A673 (cell line): ENCODE data around the gene IL17B. TPM values are rescaled to one million over a fixed set of nuclear protein-coding genes. Genes with fewer than 3 reads are reported as not detected.
"Not testable (repeated sequence)": the region's sequence is repeated elsewhere in the genome, so short reads cannot be mapped to it uniquely, and the experiment has no call there.

Experiments
- BruUV-seq: library from RNA; stranded (reverse); fragments of 400-500 nt; replicated peaks from 2 replicates; lab custom pipeline; 2021; lab: Mats Ljungman, UMichigan
- CTCF ChIA-PET: fragments of 300-600 bp; sonication (Branson Sonifier 250); formaldehyde crosslinking; loops from one replicate; lab custom pipeline; 2022; ENCODE audit warnings: antibody characterized with exemption; lab: Charles Lee
- POLR2A ChIA-PET: fragments of 300-600 bp; sonication (Branson Sonifier 250); formaldehyde crosslinking; loops from one replicate; lab custom pipeline; 2022; ENCODE audit warnings: antibody characterized with exemption; ENCODE audit not compliant: low non-redundant PET; lab: Charles Lee
- DNase-seq: peaks from one replicate; pipeline ENCODE4 v3.0.0-alpha.2; 2015; ENCODE audit warnings: low spot score
- H3K27ac ChIP-seq: fragments of 200-600 bp; sonication (generic); 2 replicates; pipeline ENCODE4 v1.5.1; 2016; ENCODE audit warnings: mixed run types, low read depth, mild to moderate bottlenecking, mixed read lengths, antibody characterized with exemption, low read length; ENCODE audit not compliant: poor library complexity, severe bottlenecking
- H3K27me3 ChIP-seq: fragments of 200-600 bp; sonication (generic); replicated peaks from 2 replicates; pipeline ENCODE4 v1.6.1; 2017; ENCODE audit warnings: mixed run types, low read depth, mild to moderate bottlenecking, mixed read lengths, antibody characterized with exemption, low read length; ENCODE audit not compliant: insufficient read depth, poor library complexity
- H3K36me3 ChIP-seq: fragments of 200-600 bp; sonication (generic); 2 replicates; pipeline ENCODE4 v1.6.1; 2016; ENCODE audit warnings: mixed run types, mild to moderate bottlenecking, mixed read lengths, antibody characterized with exemption, low read length; ENCODE audit not compliant: insufficient read depth, poor library complexity, severe bottlenecking
- H3K4me1 ChIP-seq: fragments of 200-600 bp; sonication (generic); 2 replicates; pipeline ENCODE4 v1.6.1; 2017; ENCODE audit warnings: mixed run types, mild to moderate bottlenecking, mixed read lengths, antibody characterized with exemption, low read length; ENCODE audit not compliant: insufficient read depth, poor library complexity, severe bottlenecking
- H3K4me3 ChIP-seq: fragments of 200-600 bp; sonication (generic); 2 replicates; pipeline ENCODE4 v1.5.1; 2016; ENCODE audit warnings: low read depth, mixed run types, mild to moderate bottlenecking, mixed read lengths, low read length; ENCODE audit not compliant: poor library complexity, severe bottlenecking
- H3K9me3 ChIP-seq: fragments of 200-600 bp; sonication (generic); 2 replicates; pipeline ENCODE4 v1.6.1; 2016; ENCODE audit warnings: mixed run types, low read depth, mild to moderate bottlenecking, mixed read lengths, antibody characterized with exemption, low read length; ENCODE audit not compliant: poor library complexity, severe bottlenecking
- EZH2 ChIP-seq: fragments of 200-600 bp; sonication (generic); IDR thresholded peaks from 2 replicates; pipeline ENCODE4 v1.6.1; 2017; ENCODE audit warnings: borderline replicate concordance, low read depth, mild to moderate bottlenecking, mixed read lengths, antibody characterized with exemption, low read length; ENCODE audit not compliant: poor library complexity, severe bottlenecking
- intact Hi-C: fragments of 100-400 bp; cut with micrococcal nuclease; formaldehyde crosslinking; loops from one replicate; pipeline ENCODE4 v1.10.0; 2022; ENCODE audit not compliant: unreplicated experiment
- total RNA-seq: library from RNA; stranded (reverse); gene quantifications from 2 replicates; pipeline ENCODE4 v1.2.3, GENCODE V29; 2021
- TF ChIP-seq, protein P1 (sequence below): fragments of 300-800, 200-600 bp; sonication (generic); conservative IDR thresholded peaks from 2 replicates; pipeline ENCODE4 v1.5.1; 2017; ENCODE audit warnings: low read depth, mild to moderate bottlenecking, antibody characterized with exemption, low read length, moderate library complexity, mixed read lengths

IL17B gene
- total RNA-seq, 1 experiment from 2014 or later = not detected

DNA sequence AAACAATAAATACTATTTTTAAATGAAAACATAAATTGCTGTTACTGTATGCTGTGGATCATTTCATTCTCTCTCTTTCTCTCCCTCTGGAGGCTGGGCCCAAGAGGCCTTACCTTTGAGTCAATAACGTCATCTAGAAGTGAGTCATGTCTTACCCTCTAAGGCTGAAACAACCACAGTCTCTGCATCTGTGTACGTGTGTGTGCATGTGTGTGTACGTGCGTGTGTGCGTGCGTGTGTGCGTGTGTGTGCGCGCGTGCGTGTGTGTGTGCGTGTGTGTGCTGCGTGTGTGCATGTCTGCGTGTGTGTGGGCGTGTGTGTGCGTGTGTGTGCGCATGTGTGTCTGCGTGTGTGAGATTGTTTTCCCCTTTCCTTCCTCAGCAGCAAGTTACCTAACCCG lies 13.6 kb upstream of the IL17B start:
- no peak for DNase-seq
- Histone ChIP-seq H3K27me3 (peaks cover 12% of the 10 kb centered on the region), H3K36me3 (no peaks in the 10 kb centered on the region), H3K9me3 (no peaks in the 10 kb centered on the region), H3K27ac (no peak overlapping the region), H3K4me1 (no peaks in the 10 kb centered on the region), H3K4me3 (no peak overlapping the region)
- ChIA-PET POLR2A (no interaction called here), CTCF (no interaction called here)
- TF ChIP-seq, protein P1, sequence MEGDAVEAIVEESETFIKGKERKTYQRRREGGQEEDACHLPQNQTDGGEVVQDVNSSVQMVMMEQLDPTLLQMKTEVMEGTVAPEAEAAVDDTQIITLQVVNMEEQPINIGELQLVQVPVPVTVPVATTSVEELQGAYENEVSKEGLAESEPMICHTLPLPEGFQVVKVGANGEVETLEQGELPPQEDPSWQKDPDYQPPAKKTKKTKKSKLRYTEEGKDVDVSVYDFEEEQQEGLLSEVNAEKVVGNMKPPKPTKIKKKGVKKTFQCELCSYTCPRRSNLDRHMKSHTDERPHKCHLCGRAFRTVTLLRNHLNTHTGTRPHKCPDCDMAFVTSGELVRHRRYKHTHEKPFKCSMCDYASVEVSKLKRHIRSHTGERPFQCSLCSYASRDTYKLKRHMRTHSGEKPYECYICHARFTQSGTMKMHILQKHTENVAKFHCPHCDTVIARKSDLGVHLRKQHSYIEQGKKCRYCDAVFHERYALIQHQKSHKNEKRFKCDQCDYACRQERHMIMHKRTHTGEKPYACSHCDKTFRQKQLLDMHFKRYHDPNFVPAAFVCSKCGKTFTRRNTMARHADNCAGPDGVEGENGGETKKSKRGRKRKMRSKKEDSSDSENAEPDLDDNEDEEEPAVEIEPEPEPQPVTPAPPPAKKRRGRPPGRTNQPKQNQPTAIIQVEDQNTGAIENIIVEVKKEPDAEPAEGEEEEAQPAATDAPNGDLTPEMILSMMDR = no peak
- TF ChIP-seq EZH2 = no peak
- no TSS peak for BruUV-seq
- intact Hi-C loops = no loop called here

DNA sequence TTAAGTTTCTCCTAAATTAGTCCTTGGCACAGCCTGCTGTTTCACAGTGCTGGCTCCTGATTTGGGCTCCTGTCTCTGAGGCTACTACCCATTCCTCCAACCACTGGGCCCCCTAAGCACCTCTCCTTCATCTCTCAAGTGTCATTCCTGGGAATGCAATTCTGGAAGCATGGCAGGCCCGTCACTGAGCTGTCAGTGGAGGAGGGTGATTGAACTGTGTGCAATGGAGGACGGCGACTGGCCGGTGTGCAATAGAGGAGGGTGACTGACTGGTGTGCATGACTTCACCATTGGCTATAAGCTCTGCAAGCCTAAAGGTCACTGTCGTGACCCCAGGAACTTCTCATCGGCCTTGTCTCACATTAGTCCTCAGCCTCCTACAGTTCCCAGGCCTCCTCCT lies 12.4 kb upstream of the IL17B start:
- DNase-seq = no peak
- Histone ChIP-seq H3K4me3 (no peak overlapping the region), H3K36me3 (no peaks in the 10 kb centered on the region), H3K4me1 (no peaks in the 10 kb centered on the region), H3K27ac (no peak overlapping the region), H3K27me3 (peaks cover 6% of the 10 kb centered on the region), H3K9me3 (no peaks in the 10 kb centered on the region)
- CTCF ChIA-PET = no interaction called here
- no TSS peak for BruUV-seq
- POLR2A ChIA-PET = no interaction called here
- intact Hi-C loops = no loop called here
- TF ChIP-seq, protein P1 = no peak

DNA sequence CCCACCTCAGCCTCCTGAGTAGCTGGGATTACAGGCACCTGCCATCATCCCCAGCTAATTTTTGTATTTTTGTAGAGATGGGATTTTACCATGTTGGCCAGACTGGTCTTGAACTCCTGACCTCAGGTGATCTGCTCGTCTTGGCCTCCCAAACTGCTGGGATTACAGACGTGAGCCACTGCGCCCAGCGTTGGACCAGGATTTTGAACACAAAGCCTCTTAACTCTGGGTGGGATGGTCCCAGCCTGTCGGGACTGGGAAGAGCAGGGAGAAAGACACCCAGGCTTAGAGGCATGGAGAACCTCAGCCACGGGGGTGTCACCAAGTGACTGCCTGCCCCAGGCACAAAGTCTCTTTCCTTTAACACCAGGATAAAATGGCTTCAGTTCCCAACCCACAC lies 12.0 kb upstream of the IL17B start:
- intact Hi-C loops, DNase-seq, H3K4me1 ChIP-seq, POLR2A ChIA-PET, H3K9me3 ChIP-seq, BruUV-seq, H3K4me3 ChIP-seq, H3K27ac ChIP-seq, H3K27me3 ChIP-seq, CTCF ChIA-PET, H3K36me3 ChIP-seq: not testable (repeated sequence)

DNA sequence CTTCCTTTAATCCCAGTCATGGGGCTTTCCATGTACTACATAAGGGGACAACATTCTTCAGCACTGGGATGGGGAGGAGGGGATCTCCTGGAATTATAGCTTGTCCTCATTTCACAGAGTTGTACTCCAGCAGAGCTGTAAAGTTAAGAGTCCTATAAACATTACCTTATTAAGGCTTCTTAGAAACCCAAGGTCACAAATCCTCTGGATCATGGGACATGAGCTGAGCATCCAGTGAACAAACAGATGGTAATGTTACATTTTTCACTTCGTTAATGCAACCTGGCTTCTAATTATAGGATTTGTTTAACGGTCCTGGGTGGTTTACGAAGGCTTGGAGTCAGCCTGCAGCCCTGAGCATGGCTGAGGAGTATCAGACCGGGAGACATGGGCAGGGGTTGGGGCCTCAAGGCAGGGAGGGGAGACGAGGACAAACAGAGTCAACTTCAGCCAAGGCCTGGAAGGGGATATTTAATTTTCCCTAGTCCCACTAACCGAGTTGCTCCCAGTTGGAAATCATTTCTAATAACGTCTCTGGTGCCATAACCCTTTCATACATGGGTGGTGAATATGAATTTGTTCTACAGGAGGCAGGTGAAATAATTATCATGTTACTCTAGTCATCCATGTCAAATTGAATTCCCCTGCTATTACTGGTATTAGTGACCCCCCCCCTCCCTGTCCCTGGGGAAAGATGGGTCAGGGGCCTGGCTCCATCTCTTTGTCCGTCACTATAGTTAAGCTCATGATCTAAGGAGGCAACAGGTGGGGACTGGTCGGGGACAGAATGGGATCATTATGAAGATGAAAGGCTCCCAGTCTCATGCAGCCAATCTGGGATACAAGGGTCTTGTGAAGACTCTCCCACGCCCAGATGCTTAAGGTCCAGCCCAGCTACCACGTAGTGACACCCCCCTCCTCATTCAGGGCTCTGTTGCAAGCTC lies 10.7 kb upstream of the IL17B start:
- no TSS peak for BruUV-seq
- CTCF ChIA-PET = interaction anchor here (0.6 kb wide), 1 partner anchor 1853 kb away, joined by 3 read pairs; no protein-coding TSS in a partner anchor

More for the DNA sequence above, 10.7 kb upstream of the IL17B start:
- H3K36me3 ChIP-seq = no peaks in the 10 kb centered on the region
- H3K4me3 ChIP-seq = no peak overlapping the region
- no peaks in the 10 kb centered on the region for H3K9me3 ChIP-seq
- no peak overlapping the region for H3K27ac ChIP-seq
- TF ChIP-seq, protein P1 = no peak
- no peak for TF ChIP-seq EZH2
- no peaks in the 10 kb centered on the region for H3K4me1 ChIP-seq
- POLR2A ChIA-PET = no interaction called here
- peaks cover 5% of the 10 kb centered on the region for H3K27me3 ChIP-seq
- intact Hi-C loops = no loop called here
- no peak for DNase-seq
